GM12878 (cell line): ENCODE data around the gene MBOAT1. TPM values are rescaled to one million over a fixed set of nuclear protein-coding genes. Genes with fewer than 3 reads are reported as not detected.

ENCODE experiments used
- ATAC-seq: fragments of 200-7000 bp; cut with Tn5 transposase; 3 replicates; pipeline ENCODE4 v1.9.1; 2020; ENCODE audit warnings: mild to moderate bottlenecking, moderate library complexity
- BruUV-seq: library from RNA; stranded (reverse); fragments of 400-500 nt; replicated peaks from 2 replicates; lab custom pipeline; 2021; lab: Mats Ljungman, UMichigan
- CTCF ChIA-PET: fragments of 300-600 bp; sonication (Branson Sonifier 250); formaldehyde crosslinking; extraction: SDS; loops from one replicate; lab custom pipeline; 2021; ENCODE audit warnings: inconsistent platforms; lab: Yijun Ruan, JAX
- POLR2A ChIA-PET: fragments of 350-600 bp; formaldehyde crosslinking; extraction: SDS; loops from one replicate; lab custom pipeline; 2021; ENCODE audit warnings: inconsistent platforms; lab: Charles Lee
- RAD21 ChIA-PET: fragments of 300-600 bp; sonication (Branson Sonifier 250); formaldehyde crosslinking; loops from one replicate; lab custom pipeline; 2023; ENCODE audit warnings: antibody characterized with exemption; ENCODE audit not compliant: unreplicated experiment; lab: Charles Lee
- SMC1A ChIA-PET: fragments of 300-600 bp; sonication (Branson Sonifier 250); formaldehyde crosslinking; loops from one replicate; lab custom pipeline; 2023; ENCODE audit not compliant: unreplicated experiment, uncharacterized antibody; lab: Charles Lee
- DNase-seq: peaks from one replicate; pipeline ENCODE4 v3.0.0-alpha.2; 2011; ENCODE audit warnings: low read depth, low spot score
- FAIRE-seq: peaks from 3 replicates; lab custom pipeline; 2011; peaks lifted over from hg19 to GRCh38; lab: Jason Lieb, UNC
- H2AFZ ChIP-seq: 2 replicates; pipeline ENCODE4 v1.6.0; 2011; ENCODE audit warnings: low read depth, low read length, control low read depth; ENCODE audit not compliant: control insufficient read depth
- H3K27ac ChIP-seq: 2 replicates; pipeline ENCODE4 v1.5.1; 2011; ENCODE audit warnings: control low read depth; ENCODE audit not compliant: control insufficient read depth, insufficient read depth
- H3K27me3 ChIP-seq, 2 experiments: replicated peaks in 1 of 2; 2 replicates each; pipeline versions ENCODE4 v1.6.0 to v1.6.1; 2011; ENCODE audit warnings: low read length in 1 of 2; ENCODE audit not compliant: control insufficient read depth in 2 of 2, insufficient read depth in 2 of 2
- H3K36me3 ChIP-seq, 2 experiments: 2 replicates each; pipeline ENCODE4 v1.5.1; 2011; ENCODE audit warnings: low read length in 1 of 2; ENCODE audit not compliant: control insufficient read depth in 2 of 2, insufficient read depth in 2 of 2
- H3K4me1 ChIP-seq: 2 replicates; pipeline ENCODE4 v1.6.1; 2011; ENCODE audit warnings: mild to moderate bottlenecking, low read length, moderate library complexity, mixed read lengths; ENCODE audit not compliant: control insufficient read depth, insufficient read depth
- H3K4me2 ChIP-seq: 2 replicates; pipeline ENCODE4 v1.6.0; 2011; ENCODE audit warnings: control low read depth; ENCODE audit not compliant: control insufficient read depth, insufficient read depth
- H3K4me3 ChIP-seq: fragments of 200-600 bp; sonication (generic); 2 replicates; pipeline ENCODE4 v1.5.1; 2016
- H3K79me2 ChIP-seq: 2 replicates; pipeline ENCODE4 v1.6.0; 2011; ENCODE audit warnings: low read length; ENCODE audit not compliant: control insufficient read depth, insufficient read depth
- H3K9ac ChIP-seq: 2 replicates; pipeline ENCODE4 v1.8.0; 2011; ENCODE audit warnings: low read length, control low read depth, mixed read lengths; ENCODE audit not compliant: control insufficient read depth, insufficient read depth
- H3K9me3 ChIP-seq: replicated peaks from 3 replicates; pipeline ENCODE4 v1.5.1; 2011; ENCODE audit warnings: mild to moderate bottlenecking, low read length; ENCODE audit not compliant: control insufficient read depth, insufficient read depth
- H4K20me1 ChIP-seq: 2 replicates; pipeline ENCODE4 v1.6.0; 2011; ENCODE audit not compliant: control insufficient read depth, insufficient read depth
- ASH2L ChIP-seq: fragments of 300-600, 200-600 bp; sonication (generic); IDR thresholded peaks from 2 replicates; pipeline ENCODE4 v1.6.1; 2017; ENCODE audit warnings: low read depth, mild to moderate bottlenecking, borderline replicate concordance
- ATF2 ChIP-seq: IDR thresholded peaks from 2 replicates; pipeline ENCODE4 v1.6.1; 2012; ENCODE audit warnings: low read length, inconsistent platforms
- CTCF ChIP-seq, 3 experiments: IDR thresholded peaks in 2 of 3; conservative IDR thresholded peaks in 1 of 3; 2 replicates each; pipeline ENCODE4 v1.5.1; 2011; ENCODE audit warnings: low read depth in 3 of 3, low read length in 3 of 3, mild to moderate bottlenecking in 3 of 3, control low read depth in 2 of 3, moderate library complexity in 2 of 3, inconsistent platforms in 1 of 3, mixed read lengths in 1 of 3; ENCODE audit not compliant: control insufficient read depth in 2 of 3, insufficient read depth in 1 of 3; ENCODE audit errors: extremely low read depth in 1 of 3
- ETV6 ChIP-seq, 2 experiments: fragments of 450-650 bp in 1 of 2; IDR thresholded peaks in 1 of 2; conservative IDR thresholded peaks in 1 of 2; 2 replicates each; pipeline ENCODE4 v1.6.1; 2014; ENCODE audit warnings: antibody characterized with exemption in 1 of 2, borderline replicate concordance in 1 of 2, low read depth in 1 of 2, mild to moderate bottlenecking in 1 of 2, moderate library complexity in 1 of 2
- IKZF1 ChIP-seq: fragments of 450-650 bp; conservative IDR thresholded peaks from 2 replicates; pipeline ENCODE4 v1.6.1; 2017; ENCODE audit warnings: antibody characterized with exemption, mild to moderate bottlenecking
- NFIC ChIP-seq: IDR thresholded peaks from 2 replicates; pipeline ENCODE4 v1.6.1; 2012; ENCODE audit warnings: low read depth, mild to moderate bottlenecking, inconsistent platforms, low read length, moderate library complexity
- NFYB ChIP-seq: IDR thresholded peaks from 2 replicates; pipeline ENCODE4 v1.6.1; 2011; ENCODE audit warnings: low read depth, mild to moderate bottlenecking, low read length, improper control_type of control experiment, moderate library complexity; ENCODE audit not compliant: insufficient read depth
- POLR2A ChIP-seq: IDR thresholded peaks from 2 replicates; pipeline ENCODE4 v1.6.1; 2011; ENCODE audit warnings: low read depth, mild to moderate bottlenecking, low read length
- RFX5 ChIP-seq: IDR thresholded peaks from 2 replicates; pipeline ENCODE4 v1.6.1; 2011; ENCODE audit warnings: low read depth, low read length, improper control_type of control experiment
- RUNX3 ChIP-seq: IDR thresholded peaks from 2 replicates; pipeline ENCODE4 v1.6.1; 2012; ENCODE audit warnings: low read length, inconsistent platforms
- USF1 ChIP-seq: IDR thresholded peaks from 2 replicates; pipeline ENCODE4 v1.6.1; 2011; ENCODE audit warnings: borderline replicate concordance, low read depth, mild to moderate bottlenecking, moderate library complexity, mixed read lengths, low read length; ENCODE audit not compliant: insufficient read depth; ENCODE audit errors: extremely low read length
- WRNIP1 ChIP-seq: IDR thresholded peaks from 2 replicates; pipeline ENCODE4 v1.6.1; 2011; ENCODE audit warnings: low read depth, low read length, improper control_type of control experiment, borderline replicate concordance
- WGBS: methylation state at CpG from one replicate; pipeline ENCODE4 v1.1.6; 2016; ENCODE audit warnings: low lambda C conversion rate; ENCODE audit not compliant: insufficient replicate concordance, insufficient coverage; ENCODE audit errors: missing lambda C conversion rate; 5-methylcytosine and 5-hydroxymethylcytosine counted together
- in situ Hi-C: fragments of 300-500 bp; cut with MboI; formaldehyde crosslinking; loops from 9 replicates; pipeline ENCODE4 v1.14.3; 2018; ENCODE audit warnings: mixed read lengths
- intact Hi-C: fragments of 100-400 bp; cut with micrococcal nuclease; formaldehyde crosslinking; loops from one replicate; pipeline ENCODE4 v1.14.2; 2022; ENCODE audit not compliant: unreplicated experiment
- polyA plus RNA-seq, 11 experiments: library from polyadenylated mRNA; depleted of rRNA in 4 of 11; unstranded in 6 of 11; stranded (reverse) in 5 of 11; fragments of >200 nt; fragmentation: Nextera tagmentation in 4 of 11; fragmentation: Illumina TruSeq in 1 of 11; extraction: Ambion mirVana in 4 of 11; extraction: Trizol in 1 of 11; gene quantifications; 1 replicate in 1 of 11; 2 replicates in 10 of 11; pipeline versions ENCODE4 v1.2.1 to v1.2.3, GENCODE V29; 2011 to 2016; ENCODE audit warnings: inconsistent platforms in 2 of 11, missing spikeins in 2 of 11, low read depth in 1 of 11
- total RNA-seq, 4 experiments: library from RNA; depleted of rRNA in 3 of 4; stranded (reverse); fragments of >200 nt in 3 of 4; fragmentation: Illumina TruSeq in 1 of 4; extraction: Trizol in 1 of 4; gene quantifications; 2 replicates each; pipeline versions ENCODE4 v1.2.1 to v1.2.3, GENCODE V29; 2013 to 2021

Gene MBOAT1
- total and polyA plus RNA-seq, 10 of the 15 experiments (the other 5 are each of a cell fraction or from before 2014, with no cell fraction given) = 0.39 to 21.0 (median 11.6) TPM

- Histone ChIP-seq H3K27ac (peak overlapping the region; percentile 25; the same call in 1 of the 2 replicates), H3K9ac (no peak overlapping the region), H3K4me1 (peaks cover 24% of the 10 kb centered on the region), H3K4me2 (peak overlapping the region; percentile 96), H3K27me3 (no peaks in the 10 kb centered on the region), H4K20me1 (no peaks in the 10 kb centered on the region), H3K79me2 (peaks cover 56% of the 10 kb centered on the region), H3K4me3 (peak overlapping the region; percentile 51), H3K36me3 (no peaks in the 10 kb centered on the region; a peak in 2 of 4 replicates), H2AFZ (no peak overlapping the region), H3K9me3 (no peaks in the 10 kb centered on the region)
- POLR2A ChIA-PET = interaction anchor here (0.7 to 5.2 kb wide), 3 partner anchors 10 to 194 kb away, joined by 3 to 34 read pairs (median 3); no protein-coding TSS in a partner anchor
- in situ Hi-C loops (no loop called here), intact Hi-C loops (loop anchor here (5.0 kb wide), 5 partner anchors 57 to 327 kb away; partner anchors contain the start of gene E2F3)
- CTCF ChIA-PET = interaction anchor here (1.8 to 2.1 kb wide), 2 partner anchors 10 to 84 kb away, joined by 8 to 13 read pairs; no protein-coding TSS in a partner anchor
- no peak for ATAC-seq
- RAD21 ChIA-PET = interaction anchor here (1.0 to 4.4 kb wide), 4 partner anchors 9 to 80 kb away, joined by 3 to 24 read pairs (median 5); no protein-coding TSS in a partner anchor
- no TSS peak for BruUV-seq
- DNase-seq = no peak
- no peak for FAIRE-seq
- WGBS = 0% methylated on average over 3 of the region's 3 CpGs
- SMC1A ChIA-PET = interaction anchor here (0.6 to 6.0 kb wide), 9 partner anchors 10 to 194 kb away, joined by 3 to 64 read pairs (median 3); no protein-coding TSS in a partner anchor
- TF ChIP-seq WRNIP1 (no peak), NFYB (no peak), ATF2 (no peak), NFIC (peak; percentile 25; the same call in 1 of the 2 replicates), IKZF1 (0 out of 2 replicates have a peak, but pooled peaks have one; percentile 28), ASH2L (no peak), ETV6 (conservative IDR thresholded peaks at IDR 0.05 in 1 of 2, IDR thresholded peaks at IDR 0.05 in 1 of 2; ENCODE audit: borderline replicate concordance in 1 of 2, low read depth in 1 of 2) (no peak), USF1 (no peak), RUNX3 (peak; percentile 76), CTCF (IDR thresholded peaks at IDR 0.05 in 2 of 3, conservative IDR thresholded peaks at IDR 0.05 in 1 of 3; ENCODE audit: control insufficient read depth in 2 of 3, extremely low read depth in 1 of 3, insufficient read depth in 1 of 3, low read depth in 3 of 3, low read length in 3 of 3) (no peak), POLR2A (no peak), RFX5 (no peak)
Measured at GRCh38 chr6:20210158-20210557, 2.1 kb downstream of the MBOAT1 start.
